Endothelial cell of umbilical vein (primary cell): ENCODE measurements around the gene LYSMD4.

Source experiments
- CTCF ChIP-seq, 2 donors: IDR thresholded peaks; 1 replicate in 1 of 2; 2 replicates in 1 of 2; pipeline ENCODE4 v1.5.1; 2011; ENCODE audit warnings: low read length in 2 of 2, mild to moderate bottlenecking in 2 of 2, moderate library complexity in 2 of 2, control low read depth in 1 of 2, inconsistent platforms in 1 of 2, low read depth in 1 of 2; ENCODE audit not compliant: insufficient read depth in 1 of 2; ENCODE audit errors: extremely low read depth in 1 of 2
- EZH2 ChIP-seq: IDR thresholded peaks from 2 replicates; pipeline ENCODE4 v1.6.1; 2012; ENCODE audit warnings: borderline replicate concordance, low read depth, mild to moderate bottlenecking, moderate library complexity, low read length, inconsistent platforms; ENCODE audit not compliant: severe bottlenecking
- FOS ChIP-seq: IDR thresholded peaks from 2 replicates; pipeline ENCODE4 v1.6.1; 2011; ENCODE audit warnings: mild to moderate bottlenecking, low read length, moderate library complexity, borderline replicate concordance; ENCODE audit not compliant: insufficient read depth
- GATA2 ChIP-seq: IDR thresholded peaks from 2 replicates; pipeline ENCODE4 v1.7.0; 2011; ENCODE audit warnings: low read depth, mild to moderate bottlenecking, moderate library complexity, mixed read lengths, low read length; ENCODE audit not compliant: insufficient read length, insufficient read depth
- JUN ChIP-seq: IDR thresholded peaks from 2 replicates; pipeline ENCODE4 v1.6.1; 2011; ENCODE audit warnings: borderline replicate concordance, low read depth; ENCODE audit not compliant: insufficient read length, insufficient read depth
- MAX ChIP-seq: IDR thresholded peaks from 2 replicates; pipeline ENCODE4 v1.6.1; 2011; ENCODE audit not compliant: insufficient read depth, insufficient read length
- MYC ChIP-seq: IDR thresholded peaks from one replicate; pipeline ENCODE4 v1.6.1; 2011; ENCODE audit warnings: mild to moderate bottlenecking, low read depth, low read length
- POLR2A ChIP-seq: IDR thresholded peaks from 2 replicates; pipeline ENCODE4 v1.6.1; 2012; ENCODE audit warnings: low read depth, mild to moderate bottlenecking, control low read depth, low read length
- POLR2AphosphoS5 ChIP-seq: IDR thresholded peaks from 2 replicates; pipeline ENCODE4 v1.6.1; 2012; ENCODE audit warnings: low read depth, mild to moderate bottlenecking, control low read depth, low read length, moderate library complexity; ENCODE audit not compliant: insufficient read depth

GRCh38 chr15:99738021-99738847, 5.0 kb upstream of the LYSMD4 start:
- TF ChIP-seq CTCF (IDR thresholded peaks at IDR 0.05; ENCODE audit: extremely low read depth in 1 of 2, insufficient read depth in 1 of 2, low read depth in 1 of 2, low read length in 2 of 2): no peak
- no peak for TF ChIP-seq POLR2A
- TF ChIP-seq JUN: no peak
- no peak for TF ChIP-seq POLR2AphosphoS5
- no peak for TF ChIP-seq GATA2
- TF ChIP-seq MYC: no peak
- TF ChIP-seq EZH2: no peak
- no peak for TF ChIP-seq MAX
- TF ChIP-seq FOS: no peak
